Pericardium fibroblast (primary cell): Measurements from ENCODE around the gene APEX1. TPM values are rescaled to one million over a fixed set of nuclear protein-coding genes. Genes with fewer than 3 reads are reported as not detected.

Source experiments
- total RNA-seq: library from RNA; depleted of rRNA; stranded (reverse); fragments of >200 nt; gene quantifications from 2 replicates; pipeline ENCODE4 v1.2.3, GENCODE V29; 2015

The APEX1 gene
- total RNA-seq = 145 and 204 TPM in 2 replicates

DNA sequence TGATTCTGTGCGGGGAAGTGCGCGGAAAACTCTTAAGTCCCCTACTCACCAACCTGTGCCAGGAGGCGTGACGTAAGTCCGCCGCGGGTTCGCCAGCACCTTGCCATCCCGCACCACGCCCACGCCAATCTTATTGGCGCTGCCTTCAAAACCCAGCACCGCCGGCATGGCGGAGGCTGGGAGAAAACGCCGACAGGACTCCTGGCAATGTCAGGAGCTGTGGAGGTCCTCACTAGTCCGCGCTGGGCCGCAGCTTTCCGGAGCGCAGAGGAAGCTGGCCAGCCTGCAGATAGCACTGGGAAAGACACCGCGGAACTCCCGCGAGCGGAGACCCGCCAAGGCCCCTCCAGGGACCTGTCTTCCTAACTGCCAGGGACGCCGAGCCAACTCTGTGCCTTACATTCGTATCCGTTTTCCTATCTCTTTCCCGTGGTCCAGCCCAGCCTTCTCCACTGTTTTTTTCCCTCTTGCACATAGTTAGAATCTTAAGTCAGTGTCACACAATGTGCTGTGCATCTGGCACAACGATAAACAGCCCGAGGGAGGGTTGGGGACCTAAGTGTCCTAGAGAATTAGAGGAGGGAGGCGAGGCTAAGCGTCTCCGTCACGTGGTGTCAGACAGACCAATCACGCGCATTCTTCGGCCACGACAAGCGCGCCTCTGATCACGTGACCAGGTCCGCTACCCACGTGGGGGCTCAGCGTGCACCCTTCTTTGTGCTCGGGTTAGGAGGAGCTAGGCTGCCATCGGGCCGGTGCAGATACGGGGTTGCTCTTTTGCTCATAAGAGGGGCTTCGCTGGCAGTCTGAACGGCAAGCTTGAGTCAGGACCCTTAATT is at the start of gene APEX1, which contains the start of gene OSGEP:
APEX1 (plus strand) TSS at position 711 of the 839 bp plus-strand sequence. CDS start 420 bp downstream, outside the sequence.
OSGEP (minus strand) TSS at position 297 of the 839 bp plus-strand sequence; CDS start at position 168, 129 bp downstream.

DNA sequence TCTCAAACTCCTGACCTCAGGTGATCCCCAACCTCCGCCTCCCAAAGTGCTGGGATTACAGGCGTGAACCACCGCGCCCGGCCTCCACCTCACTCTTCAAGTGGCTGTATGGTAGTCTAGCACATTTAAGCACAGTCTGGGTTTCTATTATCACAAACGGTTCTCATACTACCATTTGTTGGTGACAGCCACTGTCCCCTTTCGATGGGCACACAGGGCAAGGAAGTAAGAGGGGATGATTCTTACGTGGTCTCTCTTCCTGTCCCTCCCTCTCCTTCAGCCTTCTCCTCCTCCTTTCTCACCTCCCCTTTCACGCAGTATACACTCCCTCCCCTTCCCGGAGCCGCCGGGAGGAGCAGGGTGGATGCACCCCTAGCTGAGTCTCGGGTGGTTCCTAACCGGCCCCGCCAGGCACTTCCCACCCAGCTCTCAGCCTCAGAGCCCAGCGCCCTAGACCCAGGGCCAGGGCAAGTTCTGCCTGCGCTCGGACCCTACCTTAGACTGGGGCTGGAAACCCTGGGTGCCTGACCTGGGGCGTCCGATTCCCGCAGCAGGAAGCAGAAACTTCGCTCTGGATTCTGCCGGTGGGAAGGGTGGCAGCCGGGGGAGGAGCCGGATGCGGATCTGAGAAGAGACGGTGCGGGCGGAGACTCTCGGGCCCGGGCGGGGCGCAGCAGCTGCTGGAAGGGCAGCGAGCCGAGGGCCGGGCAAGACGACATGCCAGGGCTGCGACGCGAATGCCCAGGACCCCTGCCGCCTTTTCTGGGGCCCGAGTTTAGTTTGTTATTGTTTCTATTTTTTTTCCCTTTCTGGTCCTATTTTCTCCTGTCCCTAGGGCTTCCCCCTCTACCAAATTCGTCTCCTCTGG is 41.9 kb upstream of the APEX1 start, which contains the start of gene TEP1:
TEP1 (minus strand) TSS at position 626 of the 868 bp plus-strand sequence. CDS start 5,062 bp downstream, outside the sequence.

DNA sequence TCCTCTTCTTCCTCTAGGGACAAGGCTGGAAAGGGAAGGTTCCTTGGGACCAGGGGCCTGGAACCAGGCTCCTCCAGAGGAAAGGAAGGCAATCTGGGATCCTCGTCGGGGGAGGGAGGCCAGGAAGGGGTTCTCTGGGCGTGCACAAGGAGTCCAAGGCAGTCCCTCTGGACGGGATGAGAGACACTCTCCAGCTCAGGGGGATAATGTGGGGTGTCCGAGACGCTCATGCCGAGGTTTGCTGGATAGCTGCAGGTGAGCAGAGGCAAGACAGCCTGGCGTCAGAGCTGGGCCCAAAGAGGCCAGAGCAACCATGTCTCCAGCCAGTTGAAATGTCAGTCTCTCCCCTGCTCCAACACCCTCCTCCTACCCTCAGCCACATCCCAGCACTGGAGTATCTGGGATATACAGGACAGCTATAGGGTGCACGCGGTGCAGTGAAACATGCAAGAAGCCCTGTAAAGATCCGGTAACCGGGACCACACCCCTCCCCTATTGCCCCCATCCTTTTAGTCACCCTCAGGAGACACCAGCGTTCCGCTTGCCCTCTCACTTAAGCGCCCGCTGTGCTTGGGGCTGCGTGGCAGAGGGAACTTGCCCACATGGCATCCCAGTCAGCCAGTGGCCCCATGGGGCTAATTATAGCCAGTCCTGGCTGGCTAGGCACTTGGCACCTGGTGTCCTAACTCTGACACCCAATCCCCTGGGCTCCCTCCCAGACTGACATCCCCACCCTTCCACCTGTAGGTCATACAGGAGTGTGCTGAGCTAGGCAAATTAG is 19.3 kb upstream of the APEX1 start, which contains the start of gene KLHL33:
KLHL33 (minus strand) TSS at position 585 of the 781 bp plus-strand sequence; CDS start at position 230, 355 bp downstream.

DNA sequence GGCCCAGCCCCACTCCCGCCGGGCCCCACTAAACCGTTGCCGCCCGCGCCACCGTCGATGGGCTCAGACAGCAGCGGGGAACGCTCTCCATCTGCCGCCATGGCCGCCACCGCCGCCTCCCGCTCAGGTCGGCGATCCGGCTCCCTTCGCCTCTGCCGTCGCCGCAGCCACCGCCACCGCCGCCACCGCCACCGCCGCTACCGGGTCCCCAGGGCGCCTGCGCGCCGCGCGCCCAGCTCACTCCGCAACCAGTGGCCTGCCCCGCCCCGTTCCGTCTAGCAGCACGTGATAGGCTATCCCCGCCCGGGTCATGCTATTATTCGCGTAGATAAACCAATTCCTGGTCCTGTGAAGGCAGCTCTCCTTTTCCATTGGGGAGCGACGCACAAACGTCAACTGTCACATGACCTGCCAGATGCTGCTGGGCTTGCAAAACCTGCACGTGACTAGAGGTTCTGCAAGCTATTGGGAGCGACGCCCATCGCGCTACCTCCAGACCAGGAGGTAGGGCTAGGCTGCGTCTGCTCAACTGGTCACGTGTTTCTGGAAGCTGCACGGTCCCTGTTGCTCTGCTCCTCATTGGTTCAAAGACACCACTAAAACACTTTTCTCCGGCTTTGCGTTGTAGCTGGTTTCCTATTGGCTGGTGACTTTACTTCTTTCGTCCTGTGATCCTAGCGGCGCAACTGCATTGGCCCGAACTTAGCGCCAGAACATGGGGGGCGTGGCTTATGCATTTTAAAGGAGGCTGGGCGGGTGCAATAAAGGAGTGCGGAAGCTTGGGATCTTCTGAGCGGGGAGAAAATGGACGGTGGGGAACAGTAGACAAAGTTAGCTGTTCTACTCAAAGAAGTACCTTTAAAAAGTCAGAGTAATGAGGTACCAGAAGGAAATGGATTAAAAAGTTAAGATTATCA is 6.5 kb downstream of the APEX1 start, which contains the start of gene PIP4P1:
PIP4P1 (minus strand) TSS at position 210 of the 917 bp plus-strand sequence; CDS start at position 101, 109 bp downstream.

DNA sequence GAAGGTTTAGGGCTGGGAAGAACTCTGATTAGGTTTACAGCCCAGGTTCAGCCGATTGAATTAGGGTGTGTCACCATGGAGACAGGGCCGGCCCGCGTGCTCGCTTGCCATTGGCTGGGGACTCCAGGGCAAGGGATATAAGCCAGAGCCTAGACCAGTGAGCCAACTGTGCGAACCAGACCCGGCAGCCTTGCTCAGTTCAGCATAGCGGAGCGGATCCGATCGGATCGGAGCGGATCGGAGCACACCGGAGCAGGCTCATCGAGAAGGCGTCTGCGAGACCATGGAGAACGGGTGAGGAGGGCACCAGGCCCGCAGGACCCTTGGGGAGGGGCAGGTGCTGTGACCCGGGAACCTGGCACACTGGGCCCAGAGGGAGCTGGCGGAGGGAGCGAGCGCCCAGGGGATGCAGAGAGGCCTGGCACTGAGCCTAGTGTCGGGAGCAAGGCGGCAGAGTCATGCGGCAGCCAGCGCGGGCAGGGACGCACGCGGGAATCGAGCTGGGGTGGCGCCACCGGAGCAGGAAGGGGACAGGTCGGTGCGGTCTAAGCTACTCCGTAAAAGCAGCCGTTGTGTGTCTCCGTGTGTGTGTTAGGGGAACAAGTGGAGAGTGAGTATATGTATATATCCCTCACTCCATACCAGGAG is 14.3 kb downstream of the APEX1 start, which contains the start of gene PNP:
PNP (plus strand) TSS at position 165 of the 648 bp plus-strand sequence; CDS start at position 284, 119 bp downstream.

Other genes starting within 250 kb of the APEX1 start
- not detected in 2 replicates for gene OR11H6, start 231.5 kb upstream of the APEX1 start, total RNA-seq
- gene OR11H7, start 226.2 kb upstream of the APEX1 start, total RNA-seq = not detected in 2 replicates
- gene OR11H4, start 215.9 kb upstream of the APEX1 start, total RNA-seq = not detected in 2 replicates
- 8.9 and 10.9 TPM in 2 replicates for gene TTC5, start 149.3 kb upstream of the APEX1 start, total RNA-seq
- gene CCNB1IP1, start 121.9 kb upstream of the APEX1 start, total RNA-seq = 53.8 and 68.6 TPM in 2 replicates
- 2.2 and 4.1 TPM in 2 replicates for gene PARP2, start 111.6 kb upstream of the APEX1 start, total RNA-seq
- 8.9 and 10.3 TPM in 2 replicates for gene TEP1, start 41.7 kb upstream of the APEX1 start, total RNA-seq
- gene KLHL33, start 19.1 kb upstream of the APEX1 start, total RNA-seq = 0.09 and 0.12 TPM in 2 replicates
- gene OSGEP, start 414 bp upstream of the APEX1 start, total RNA-seq = 24.2 and 30.0 TPM in 2 replicates
- gene PIP4P1, start 6.2 kb downstream of the APEX1 start, total RNA-seq = 8.4 and 14.4 TPM in 2 replicates
- 16.3 and 22.6 TPM in 2 replicates for gene PNP, start 14.2 kb downstream of the APEX1 start, total RNA-seq
- not detected in 2 replicates for gene RNASE10, start 50.3 kb downstream of the APEX1 start, total RNA-seq
- gene RNASE9, start 105.8 kb downstream of the APEX1 start, total RNA-seq = not detected in 2 replicates
- gene RNASE11, start 132.8 kb downstream of the APEX1 start, total RNA-seq = not detected in 2 replicates
- not detected in 2 replicates for gene RNASE12, start 136.2 kb downstream of the APEX1 start, total RNA-seq
- not detected in 2 replicates for gene OR6S1, start 186.5 kb downstream of the APEX1 start, total RNA-seq
- 56.5 and 57.9 TPM in 2 replicates for gene RNASE4, start 229.3 kb downstream of the APEX1 start, total RNA-seq
- gene ANG, start 233.5 kb downstream of the APEX1 start, total RNA-seq = 12.3 and 12.8 TPM in 2 replicates